Activated CD8-positive, alpha-beta memory T cell treated with anti-CD3 and anti-CD28 coated beads, Interleukin-2, amount 50 U/mL, for 1 hour (primary cell): ENCODE measurements around the gene SIM2.
"Not testable (repeated sequence)": the region's sequence is repeated elsewhere in the genome, so short reads cannot be mapped to it uniquely, and the experiment has no call there.

Experiments
- DNase-seq: peaks from one replicate; pipeline ENCODE4 v3.0.0-alpha.2; 2020; ENCODE audit errors: extremely low read depth

SIM2 gene, protein sequence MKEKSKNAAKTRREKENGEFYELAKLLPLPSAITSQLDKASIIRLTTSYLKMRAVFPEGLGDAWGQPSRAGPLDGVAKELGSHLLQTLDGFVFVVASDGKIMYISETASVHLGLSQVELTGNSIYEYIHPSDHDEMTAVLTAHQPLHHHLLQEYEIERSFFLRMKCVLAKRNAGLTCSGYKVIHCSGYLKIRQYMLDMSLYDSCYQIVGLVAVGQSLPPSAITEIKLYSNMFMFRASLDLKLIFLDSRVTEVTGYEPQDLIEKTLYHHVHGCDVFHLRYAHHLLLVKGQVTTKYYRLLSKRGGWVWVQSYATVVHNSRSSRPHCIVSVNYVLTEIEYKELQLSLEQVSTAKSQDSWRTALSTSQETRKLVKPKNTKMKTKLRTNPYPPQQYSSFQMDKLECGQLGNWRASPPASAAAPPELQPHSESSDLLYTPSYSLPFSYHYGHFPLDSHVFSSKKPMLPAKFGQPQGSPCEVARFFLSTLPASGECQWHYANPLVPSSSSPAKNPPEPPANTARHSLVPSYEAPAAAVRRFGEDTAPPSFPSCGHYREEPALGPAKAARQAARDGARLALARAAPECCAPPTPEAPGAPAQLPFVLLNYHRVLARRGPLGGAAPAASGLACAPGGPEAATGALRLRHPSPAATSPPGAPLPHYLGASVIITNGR

DNA sequence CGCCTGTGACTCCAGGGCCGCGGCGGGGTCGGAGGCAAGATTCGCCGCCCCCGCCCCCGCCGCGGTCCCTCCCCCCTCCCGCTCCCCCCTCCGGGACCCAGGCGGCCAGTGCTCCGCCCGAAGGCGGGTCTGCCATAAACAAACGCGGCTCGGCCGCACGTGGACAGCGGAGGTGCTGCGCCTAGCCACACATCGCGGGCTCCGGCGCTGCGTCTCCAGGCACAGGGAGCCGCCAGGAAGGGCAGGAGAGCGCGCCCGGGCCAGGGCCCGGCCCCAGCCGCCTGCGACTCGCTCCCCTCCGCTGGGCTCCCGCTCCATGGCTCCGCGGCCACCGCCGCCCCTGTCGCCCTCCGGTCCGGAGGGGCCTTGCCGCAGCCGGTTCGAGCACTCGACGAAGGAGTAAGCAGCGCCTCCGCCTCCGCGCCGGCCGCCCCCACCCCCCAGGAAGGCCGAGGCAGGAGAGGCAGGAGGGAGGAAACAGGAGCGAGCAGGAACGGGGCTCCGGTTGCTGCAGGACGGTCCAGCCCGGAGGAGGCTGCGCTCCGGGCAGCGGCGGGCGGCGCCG lies at the start of gene SIM2:
SIM2 (plus strand) TSS at position 135 of the 565 bp plus-strand sequence. CDS start 632 bp downstream, outside the sequence.
- no peak for DNase-seq

DNA sequence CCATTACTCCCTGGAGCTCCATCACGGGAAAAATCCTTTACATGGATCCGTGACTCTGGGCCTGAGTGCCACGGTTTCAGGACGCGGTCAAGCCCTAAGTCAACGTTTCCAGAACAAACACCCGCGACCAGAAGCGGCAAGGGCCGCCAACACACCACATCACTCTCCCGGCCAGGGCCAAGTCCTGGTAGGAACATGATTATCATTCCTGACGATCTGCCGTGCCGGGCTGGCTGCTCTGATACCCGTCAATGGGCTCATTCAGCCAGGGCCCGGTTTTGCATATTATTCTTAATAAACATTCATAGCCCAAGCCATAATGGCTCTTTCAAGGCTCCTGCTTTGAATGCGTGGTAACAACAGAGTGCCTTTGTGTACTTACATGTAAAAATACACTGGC lies 44.6 kb upstream of the SIM2 start:
- DNase-seq, result no peak

DNA sequence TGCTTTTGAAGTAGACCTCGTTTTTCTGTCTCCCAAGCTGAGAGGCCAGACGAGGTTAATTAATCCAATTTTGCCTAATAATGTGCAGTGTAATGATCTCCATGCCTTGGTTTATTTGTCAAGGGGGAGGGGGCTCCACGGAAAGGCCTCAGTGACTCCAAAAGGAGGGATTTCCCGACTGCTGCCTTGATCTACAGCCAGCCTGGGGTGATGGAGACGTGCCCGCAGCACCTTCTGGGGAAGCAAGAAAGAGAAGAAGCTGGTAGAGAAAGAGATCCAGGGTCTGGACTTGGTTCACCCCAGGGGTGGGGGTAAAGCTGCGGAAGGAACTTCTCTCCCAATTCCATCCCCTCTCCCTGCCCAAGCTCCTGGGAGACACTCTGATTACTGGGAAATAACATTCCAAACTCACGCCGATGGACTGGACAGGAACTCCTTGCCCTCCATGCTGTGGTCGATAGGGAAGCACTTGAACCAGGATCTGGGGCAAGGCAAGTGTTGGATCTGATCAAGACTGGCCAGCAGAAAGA lies 44.1 kb upstream of the SIM2 start:
- no peak for DNase-seq

DNA sequence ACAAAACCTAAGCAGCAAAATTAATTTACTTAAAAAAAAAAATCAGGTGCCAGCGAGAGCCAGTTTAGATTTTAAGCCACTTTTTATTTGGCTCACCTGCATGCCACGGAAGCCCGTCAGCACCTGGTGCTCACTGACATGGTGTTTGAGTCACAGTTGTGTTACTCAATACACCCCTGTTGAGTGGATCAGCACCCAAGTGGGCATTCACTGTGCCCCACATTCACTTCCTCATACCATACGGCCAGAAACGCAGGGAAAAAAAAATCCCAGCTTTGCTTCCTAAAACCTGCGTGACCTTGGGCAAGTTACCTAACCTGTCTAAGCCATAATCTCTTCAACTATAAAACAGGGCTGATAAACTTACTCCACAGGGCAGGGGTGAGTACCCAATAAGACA lies 42.8 kb upstream of the SIM2 start:
- no peak for DNase-seq

DNA sequence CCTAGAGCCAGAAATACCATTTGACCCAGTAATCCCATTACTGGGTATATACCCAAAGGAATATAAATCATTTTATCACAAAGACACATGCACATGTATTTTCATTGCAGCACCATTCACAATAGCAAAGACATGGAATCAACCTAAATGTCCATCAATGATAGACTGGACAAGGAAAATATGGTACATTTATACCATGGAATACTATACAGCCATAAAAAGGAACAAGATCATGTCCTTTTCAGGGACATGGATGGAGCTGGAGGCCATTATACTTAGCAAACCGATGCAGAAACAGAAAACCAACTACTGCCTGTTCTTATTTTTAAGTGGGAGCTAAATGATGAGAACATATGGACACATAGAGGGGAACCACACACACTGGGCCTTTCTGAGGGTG lies 41.6 kb upstream of the SIM2 start:
- DNase-seq, result not testable (repeated sequence)

DNA sequence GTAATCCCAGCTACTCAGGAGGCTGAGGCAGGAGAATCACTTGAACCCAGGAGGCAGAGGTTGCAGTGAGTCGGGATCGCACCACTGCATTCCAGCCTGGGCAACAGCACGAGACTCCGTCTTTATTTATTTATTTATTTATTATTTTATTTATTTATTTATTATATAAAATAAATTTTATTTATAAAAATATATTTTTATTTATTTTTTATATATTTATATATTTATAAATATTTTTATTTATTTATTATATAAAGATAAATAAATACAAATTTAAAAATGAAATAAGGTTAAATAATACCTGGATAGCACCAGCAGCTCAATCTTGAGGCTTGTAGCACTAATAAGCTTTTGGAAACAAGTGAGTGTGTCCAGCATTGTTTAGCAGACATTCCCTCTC lies 40.9 kb upstream of the SIM2 start:
- no peak for DNase-seq

DNA sequence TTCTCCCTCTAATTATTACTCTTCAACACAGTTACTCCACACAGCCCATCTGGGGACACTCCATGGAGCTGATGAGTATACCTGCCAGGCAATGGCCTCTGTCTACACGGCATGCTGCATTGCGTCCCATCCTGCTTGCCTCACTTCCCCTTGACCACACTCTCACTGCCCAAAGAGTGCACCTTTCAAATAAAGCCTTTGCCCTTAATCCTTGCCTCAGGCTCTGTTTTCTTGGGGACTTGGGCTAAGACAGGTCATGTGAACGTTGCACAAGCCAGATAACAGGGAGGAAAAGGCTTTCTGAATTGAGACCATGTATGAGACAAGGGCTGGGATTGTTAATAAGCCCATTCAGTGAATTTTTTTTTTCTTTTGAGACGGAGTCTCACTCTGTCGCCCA lies 40.0 kb upstream of the SIM2 start:
- DNase-seq, result no peak

DNA sequence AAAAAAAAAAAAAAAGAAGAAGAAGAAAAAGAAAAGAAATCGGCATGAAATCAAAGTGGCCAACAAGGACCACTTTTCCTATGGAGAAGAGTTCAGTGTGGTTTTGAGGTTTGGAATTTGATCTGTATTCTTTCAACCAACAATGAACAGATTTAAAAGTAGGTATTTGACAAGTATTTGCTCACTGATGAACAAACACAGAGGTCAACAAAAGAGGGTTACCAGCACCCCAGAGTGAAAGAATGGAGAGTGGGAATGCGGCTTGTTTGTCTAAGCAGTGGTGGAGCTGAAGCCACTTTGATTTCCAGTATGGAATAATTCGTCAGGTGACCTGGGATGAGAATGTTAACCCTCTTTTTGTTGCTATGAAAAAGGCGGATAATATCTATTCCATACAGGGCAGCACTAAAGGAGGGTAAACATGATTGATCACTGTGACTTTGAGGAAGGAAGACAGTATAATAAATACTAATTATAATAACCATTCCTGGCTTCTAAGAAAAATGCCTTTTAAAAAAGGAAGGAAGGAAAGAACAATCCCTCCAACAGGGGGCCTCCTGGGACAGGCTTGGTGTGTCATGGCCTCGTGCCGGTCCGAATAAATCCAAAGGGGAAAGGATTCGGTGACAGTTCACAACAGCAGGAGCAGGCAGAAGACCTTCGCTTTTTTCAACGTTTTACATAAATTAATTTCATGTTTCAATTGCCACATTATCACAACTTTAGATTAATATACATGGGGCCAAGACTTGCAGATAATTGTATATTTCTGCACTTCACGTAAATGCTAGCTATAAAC lies 37.2 kb upstream of the SIM2 start:
- DNase-seq, result no peak

DNA sequence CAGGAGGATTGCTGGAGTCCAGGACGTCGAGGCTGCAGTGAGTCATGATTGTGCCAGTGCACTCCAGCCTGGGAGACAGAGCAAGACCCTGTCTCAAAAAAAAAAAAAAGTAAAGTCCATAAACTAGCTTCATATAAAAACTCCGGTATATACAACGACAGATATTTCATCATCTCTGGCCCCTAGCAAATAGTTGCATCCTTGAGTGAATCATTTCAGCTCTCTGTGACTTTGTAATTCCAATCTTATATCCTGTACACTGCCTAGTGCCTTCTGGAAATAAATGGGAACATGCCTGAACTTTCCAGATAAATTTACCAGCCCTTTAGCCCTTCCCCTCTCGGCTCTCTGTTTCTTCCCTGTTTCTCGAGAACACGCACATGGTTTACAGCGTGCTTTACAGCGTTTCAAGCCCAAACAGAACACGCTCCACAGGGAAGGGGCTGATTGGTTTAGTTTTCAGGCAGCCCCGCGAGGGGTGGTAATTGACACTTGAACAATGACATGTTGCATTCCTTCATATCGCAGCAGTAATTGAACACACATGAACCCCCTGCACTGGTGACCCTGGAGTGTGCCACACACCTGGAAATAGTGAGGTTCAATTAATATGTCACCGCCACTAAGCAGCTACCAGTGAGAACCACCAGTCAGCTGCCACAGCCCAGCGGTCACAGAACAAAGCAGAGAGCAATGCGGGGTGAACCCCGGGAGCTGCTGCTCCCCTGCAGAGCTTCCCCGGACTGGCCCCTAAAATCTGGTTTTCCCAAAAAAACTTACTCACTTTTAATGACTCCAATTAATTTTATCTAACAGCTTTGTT lies 35.7 kb upstream of the SIM2 start:
- no peak for DNase-seq

DNA sequence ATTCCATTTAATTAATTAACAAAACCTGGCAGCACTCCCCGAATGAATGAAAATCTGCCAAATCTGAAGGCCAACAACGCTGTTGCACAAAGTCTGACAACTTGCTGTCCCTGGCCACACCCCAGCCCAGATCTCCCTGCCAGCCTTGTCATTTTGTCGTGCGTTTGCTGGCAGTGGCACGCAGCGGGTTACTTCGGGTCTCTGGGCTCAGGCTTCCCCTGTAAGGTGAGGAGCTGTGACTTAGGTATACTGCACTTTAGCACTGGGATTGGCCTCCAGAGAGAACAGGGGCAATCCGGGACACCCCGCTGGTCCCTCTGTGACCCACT lies 34.3 kb upstream of the SIM2 start:
- DNase-seq, result no peak

DNA sequence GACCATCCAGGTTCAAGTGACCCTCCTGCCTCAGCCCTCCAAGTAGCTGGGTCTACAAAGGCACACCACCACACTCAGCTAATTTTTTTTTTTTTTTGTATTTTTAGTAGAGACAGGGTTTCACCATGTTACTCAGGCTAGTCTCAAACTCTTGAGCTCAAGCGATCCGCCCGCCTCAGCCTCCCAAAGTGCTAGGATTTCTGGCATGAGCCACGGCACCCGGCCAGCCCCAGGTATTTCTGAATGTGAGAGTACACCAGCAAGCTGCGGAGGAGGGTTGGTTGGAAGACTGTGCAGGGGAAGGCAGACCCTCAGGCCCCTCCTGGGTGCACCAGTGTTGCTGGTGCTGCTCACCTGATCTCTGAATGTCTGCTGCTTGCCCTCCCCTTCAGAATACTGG lies 33.1 kb upstream of the SIM2 start:
- no peak for DNase-seq

DNA sequence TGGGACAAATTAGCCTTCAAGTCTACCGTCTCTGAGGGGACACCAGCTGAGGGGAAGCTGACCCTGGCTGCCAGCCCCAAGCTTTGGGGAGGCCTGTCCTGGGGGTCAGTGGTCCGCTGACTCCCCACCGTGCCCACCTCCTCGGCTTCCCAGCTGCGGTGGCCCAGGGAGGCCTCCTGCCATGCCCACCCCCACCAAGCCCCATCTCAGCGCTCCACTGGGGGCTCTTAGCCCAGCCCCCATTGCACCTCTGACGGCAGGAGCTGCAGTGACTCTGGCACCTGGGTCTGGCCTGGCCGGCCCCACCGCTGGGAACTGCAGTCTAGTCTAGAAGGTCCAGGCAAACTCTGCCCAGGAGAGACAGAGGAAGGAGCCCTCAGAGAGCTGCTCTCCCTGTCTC lies 30.2 kb upstream of the SIM2 start:
- no peak for DNase-seq

DNA sequence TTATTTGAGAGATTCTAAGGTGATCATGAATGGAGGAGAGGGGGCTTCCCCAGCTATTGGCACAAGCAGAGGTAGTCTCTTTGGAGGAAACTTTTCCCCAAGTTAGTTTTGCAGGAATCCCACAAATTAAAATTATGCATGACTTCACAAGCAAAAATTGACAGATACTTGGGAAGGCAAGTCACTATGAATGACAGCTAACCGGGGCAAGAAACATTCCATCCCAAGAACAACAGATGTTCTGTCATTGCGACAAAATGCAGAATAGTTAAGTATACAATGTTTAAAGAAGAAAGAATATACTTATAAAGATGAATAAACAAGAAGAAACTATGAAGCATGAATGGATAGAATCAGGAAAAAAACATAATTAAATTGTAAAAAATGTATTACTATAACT lies 27.1 kb upstream of the SIM2 start:
- no peak for DNase-seq

DNA sequence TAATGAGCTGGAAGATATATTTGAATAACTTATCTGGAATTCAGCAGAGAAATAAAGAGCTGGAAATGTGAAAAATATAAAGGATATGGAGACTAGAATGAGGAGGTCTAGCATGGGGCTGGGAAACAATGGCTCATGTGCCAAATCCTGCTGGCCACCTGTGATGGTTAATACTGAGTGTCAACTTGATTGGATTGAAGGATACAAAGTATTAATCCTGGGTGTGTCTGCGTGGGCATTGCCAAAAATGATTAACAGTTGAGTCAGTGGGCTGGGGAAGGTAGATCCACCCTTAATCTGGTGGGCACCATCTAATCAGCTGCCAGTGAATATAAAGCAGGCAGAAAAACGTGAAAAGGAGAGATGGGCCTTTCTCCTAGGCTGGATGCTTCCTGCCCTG lies 26.6 kb upstream of the SIM2 start:
- DNase-seq, result not testable (repeated sequence)

DNA sequence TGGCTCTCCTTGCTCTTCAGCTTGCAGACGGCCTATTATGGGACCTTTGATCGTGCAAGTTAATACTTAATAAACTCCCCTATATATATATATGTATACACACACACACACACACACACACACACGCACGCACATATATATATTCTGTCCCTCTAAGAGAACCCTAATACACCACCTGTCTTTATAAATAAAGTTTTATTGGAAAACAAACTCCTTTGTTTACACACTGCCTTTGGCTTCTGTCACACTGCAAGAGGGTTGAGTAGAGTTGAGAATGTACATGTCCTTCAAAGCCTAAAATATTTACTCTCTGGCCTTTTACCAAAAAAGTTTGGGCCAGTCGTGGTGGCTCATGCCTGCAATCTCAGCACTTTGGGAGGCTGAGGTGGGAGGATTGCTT lies 26.2 kb upstream of the SIM2 start:
- no peak for DNase-seq

DNA sequence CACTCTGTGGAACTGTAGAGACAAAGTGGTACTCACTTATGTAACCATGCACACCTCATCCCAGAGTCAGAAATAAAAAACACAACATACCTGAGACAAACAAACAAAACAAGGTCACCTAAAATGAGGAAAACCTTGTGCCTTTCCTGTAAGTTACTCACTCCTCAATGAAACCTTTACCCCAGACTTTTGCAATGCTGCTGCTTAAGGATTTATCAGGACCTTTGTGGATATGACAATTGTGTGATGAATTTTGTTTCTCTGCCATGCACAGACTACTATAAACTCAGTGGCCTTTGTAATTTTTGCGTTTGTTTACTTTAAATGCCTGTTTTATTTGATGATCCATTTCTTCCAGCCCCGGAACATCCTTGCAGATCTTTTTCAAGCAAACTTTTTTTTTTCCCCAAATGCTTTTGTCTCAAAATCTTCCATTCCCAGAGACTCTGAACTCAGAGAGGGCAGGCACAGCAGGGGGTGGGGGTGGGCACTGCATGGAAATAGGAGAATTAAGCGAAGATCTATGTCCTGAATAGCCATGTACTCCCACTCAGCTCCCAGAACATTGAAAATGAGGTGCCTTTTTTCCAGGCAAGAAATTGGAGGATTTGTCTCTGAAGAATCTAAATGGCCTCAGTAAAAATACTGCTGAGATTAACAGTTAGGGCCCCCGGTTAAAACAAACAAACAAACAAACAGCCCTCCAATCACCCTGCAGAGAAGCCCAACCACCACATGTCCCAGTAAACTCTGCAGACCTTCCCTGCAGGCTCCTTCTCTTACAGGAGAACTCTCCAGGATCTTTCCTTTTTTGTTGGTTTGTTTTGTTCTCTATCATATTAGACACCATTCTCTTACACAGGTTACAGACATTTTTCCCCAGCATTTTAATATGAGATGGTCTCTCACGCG lies 22.6 kb upstream of the SIM2 start:
- DNase-seq, result no peak

DNA sequence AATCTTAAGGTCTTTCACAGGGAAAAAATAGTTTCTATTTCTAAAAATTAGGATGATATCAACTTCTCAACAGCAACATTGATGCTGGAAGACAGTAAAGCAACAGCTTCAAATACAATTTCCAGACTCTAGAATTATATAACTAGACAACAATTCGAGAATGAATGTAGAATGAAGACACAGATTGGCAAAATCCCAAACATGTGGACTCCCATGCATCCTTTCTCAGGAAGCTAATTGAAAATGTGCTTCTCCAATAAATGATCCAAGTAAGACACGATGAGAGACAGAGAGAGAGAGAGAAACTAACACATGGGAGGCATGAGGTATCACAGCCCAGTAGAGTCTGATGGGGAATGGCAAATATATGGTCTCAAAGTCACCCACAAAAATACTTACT lies 21.5 kb upstream of the SIM2 start:
- no peak for DNase-seq

DNA sequence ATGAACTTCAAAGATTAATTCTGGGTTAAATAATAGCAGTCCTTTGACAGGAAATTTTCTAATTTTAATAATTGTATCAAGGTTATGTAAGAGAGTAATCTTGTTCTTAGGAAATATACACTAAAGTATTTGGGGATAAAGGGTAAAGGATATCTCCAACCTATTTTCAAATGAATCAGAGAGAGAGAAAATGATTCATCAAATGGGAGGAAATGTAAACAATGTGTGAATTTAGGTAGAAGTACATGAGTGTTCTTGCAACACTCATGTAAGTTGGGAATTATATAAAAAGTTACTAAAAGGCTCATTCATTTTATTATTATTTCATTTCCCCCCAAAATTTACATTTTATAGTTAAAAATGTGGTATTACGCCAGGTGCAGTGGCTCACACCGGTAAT lies 20.4 kb upstream of the SIM2 start:
- no peak for DNase-seq

DNA sequence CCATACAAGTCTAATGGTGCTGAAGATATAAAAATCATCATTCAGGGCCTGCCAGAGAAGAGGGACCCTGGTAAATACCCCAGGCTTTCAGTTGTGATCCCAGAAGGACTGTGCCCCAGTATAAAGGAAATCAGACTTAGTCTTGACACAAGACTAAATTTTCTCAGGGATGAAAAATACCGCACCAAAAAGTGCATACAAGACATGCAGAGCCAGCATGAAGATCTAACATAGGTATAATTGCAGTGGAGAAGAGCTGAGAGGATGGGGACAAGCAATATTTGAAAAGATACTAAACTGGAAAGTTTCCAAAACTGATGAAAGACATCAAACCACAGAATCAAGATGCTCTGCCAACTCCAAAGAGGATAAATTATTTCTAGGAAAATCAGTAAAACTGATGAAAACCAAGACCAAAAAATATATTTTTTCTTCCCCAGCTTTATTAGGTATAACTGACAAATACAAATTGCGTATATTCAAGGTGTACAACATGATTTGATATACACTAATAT lies 17.7 kb upstream of the SIM2 start:
- no peak for DNase-seq
